Neural progenitor cell (in vitro differentiated cells): ENCODE data around the gene TENT4A. TPM values are rescaled to one million over a fixed set of nuclear protein-coding genes. Genes with fewer than 3 reads are reported as not detected.

Experiments
- DNase-seq: peaks from one replicate; pipeline ENCODE4 v3.0.0-alpha.2; 2016; ENCODE audit warnings: low spot score
- H2AFZ ChIP-seq: fragments of 200-600 bp; sonication (generic); replicated peaks from 2 replicates; pipeline ENCODE4 v1.6.1; 2016; ENCODE audit warnings: antibody characterized with exemption
- H3F3A ChIP-seq: fragments of 200-600 bp; sonication (generic); 2 replicates; pipeline ENCODE4 v1.6.1; 2016; ENCODE audit warnings: antibody characterized with exemption, low read depth
- H3K27ac ChIP-seq: fragments of 200-600 bp; sonication (generic); 2 replicates; pipeline ENCODE4 v1.5.1; 2016; ENCODE audit warnings: mild to moderate bottlenecking
- H3K27me3 ChIP-seq: fragments of 200-600 bp; sonication (generic); 2 replicates; pipeline ENCODE4 v1.6.1; 2016; ENCODE audit warnings: mild to moderate bottlenecking, moderate library complexity
- H3K36me3 ChIP-seq: fragments of 200-600 bp; sonication (generic); 2 replicates; pipeline ENCODE4 v1.5.1; 2016
- H3K4me1 ChIP-seq: fragments of 200-600 bp; sonication (generic); 2 replicates; pipeline ENCODE4 v1.6.1; 2016; ENCODE audit warnings: mixed run types
- H3K4me2 ChIP-seq: fragments of 200-600 bp; sonication (generic); 2 replicates; pipeline ENCODE4 v1.6.1; 2016
- H3K4me3 ChIP-seq: fragments of 200-600 bp; sonication (generic); 2 replicates; pipeline ENCODE4 v1.5.1; 2016
- H3K79me2 ChIP-seq: fragments of 200-600 bp; sonication (generic); 2 replicates; pipeline ENCODE4 v1.6.1; 2016; ENCODE audit warnings: low read depth
- H3K9ac ChIP-seq: fragments of 200-600 bp; sonication (generic); 2 replicates; pipeline ENCODE4 v1.6.1; 2016
- H3K9me3 ChIP-seq: fragments of 200-600 bp; sonication (generic); 2 replicates; pipeline ENCODE4 v1.5.1; 2016; ENCODE audit warnings: low read depth
- H4K20me1 ChIP-seq: fragments of 200-600 bp; sonication (generic); 2 replicates; pipeline ENCODE4 v1.6.1; 2016; ENCODE audit warnings: low read depth
- H3K27ac Mint-ChIP-seq: 3 replicates; pipeline ENCODE4 v1.8.0; 2021; ENCODE audit warnings: mixed read lengths
- H3K27me3 Mint-ChIP-seq: 2 replicates; pipeline ENCODE4 v1.8.0; 2022; ENCODE audit warnings: low read depth, mild to moderate bottlenecking, inconsistent platforms, moderate library complexity, mixed read lengths; ENCODE audit not compliant: insufficient read depth
- H3K36me3 Mint-ChIP-seq: 3 replicates; pipeline ENCODE4 v1.8.0; 2021; ENCODE audit warnings: mixed read lengths
- H3K4me1 Mint-ChIP-seq: 3 replicates; pipeline ENCODE4 v1.8.0; 2021; ENCODE audit warnings: mixed read lengths
- H3K4me3 Mint-ChIP-seq: 3 replicates; pipeline ENCODE4 v1.8.0; 2021; ENCODE audit warnings: mild to moderate bottlenecking, moderate library complexity, mixed read lengths
- H3K9me3 Mint-ChIP-seq: 3 replicates; pipeline ENCODE4 v1.8.0; 2020; ENCODE audit warnings: mixed read lengths
- CTCF ChIP-seq: fragments of 200-600 bp; sonication (generic); IDR thresholded peaks from 2 replicates; pipeline ENCODE4 v1.5.1; 2017; ENCODE audit warnings: antibody characterized with exemption, mild to moderate bottlenecking
- EZH2 ChIP-seq: fragments of 200-600 bp; sonication (generic); IDR thresholded peaks from 2 replicates; pipeline ENCODE4 v1.6.1; 2017; ENCODE audit warnings: antibody characterized with exemption, mild to moderate bottlenecking, moderate library complexity
- EZH2phosphoT487 ChIP-seq: fragments of 200-600 bp; sonication (generic); IDR thresholded peaks from 2 replicates; pipeline ENCODE4 v1.6.1; 2017; ENCODE audit warnings: antibody characterized with exemption
- total RNA-seq: library from RNA; depleted of rRNA; stranded (reverse); fragments of >200 nt; gene quantifications from 2 replicates; pipeline ENCODE4 v1.2.3, GENCODE V29; 2015; ENCODE audit warnings: low replicate concordance

Gene TENT4A
- total RNA-seq, 1 donor from 2014 or later: 20.9 TPM

DNA sequence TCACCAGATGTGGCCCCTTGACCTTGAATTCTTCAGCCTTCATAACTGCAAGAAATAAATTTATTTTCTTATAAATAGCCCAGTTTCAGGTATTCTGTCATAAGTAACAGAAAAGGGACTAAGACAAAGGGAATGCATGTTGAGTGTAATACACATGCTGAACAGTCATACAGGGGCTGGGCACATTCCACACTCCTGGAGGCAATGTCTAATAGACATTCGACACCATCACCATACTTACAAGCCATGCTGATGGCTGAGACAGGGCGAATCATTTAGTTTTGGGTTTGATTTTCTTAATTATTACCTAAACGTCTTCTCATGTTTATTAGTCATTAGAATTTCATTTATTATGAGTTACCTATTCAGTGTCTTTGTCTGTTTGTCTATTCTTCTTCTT is 68.5 kb downstream of the TENT4A start:
- Histone ChIP-seq H3K4me2 (no peak overlapping the region), H3K79me2 (no peaks in the 10 kb centered on the region), H3K4me3 (no peak overlapping the region), H3K9ac (no peak overlapping the region), H4K20me1 (no peaks in the 10 kb centered on the region), H3K27ac (no peak overlapping the region), H3K36me3 (no peaks in the 10 kb centered on the region), H3F3A (no peaks in the 10 kb centered on the region), H3K4me1 (no peaks in the 10 kb centered on the region), H2AFZ (no peak overlapping the region), H3K27me3 (no peaks in the 10 kb centered on the region), H3K9me3 (no peaks in the 10 kb centered on the region)
- H3K4me3 Mint-ChIP-seq: no peak overlapping the region
- no peaks in the 10 kb centered on the region for H3K36me3 Mint-ChIP-seq
- H3K27ac Mint-ChIP-seq: no peak overlapping the region
- TF ChIP-seq EZH2phosphoT487 (no peak), CTCF (no peak), EZH2 (no peak)
- peaks cover 2% of the 10 kb centered on the region for H3K27me3 Mint-ChIP-seq
- no peak for DNase-seq
- no peaks in the 10 kb centered on the region for H3K4me1 Mint-ChIP-seq
- peaks cover 4% of the 10 kb centered on the region for H3K9me3 Mint-ChIP-seq

DNA sequence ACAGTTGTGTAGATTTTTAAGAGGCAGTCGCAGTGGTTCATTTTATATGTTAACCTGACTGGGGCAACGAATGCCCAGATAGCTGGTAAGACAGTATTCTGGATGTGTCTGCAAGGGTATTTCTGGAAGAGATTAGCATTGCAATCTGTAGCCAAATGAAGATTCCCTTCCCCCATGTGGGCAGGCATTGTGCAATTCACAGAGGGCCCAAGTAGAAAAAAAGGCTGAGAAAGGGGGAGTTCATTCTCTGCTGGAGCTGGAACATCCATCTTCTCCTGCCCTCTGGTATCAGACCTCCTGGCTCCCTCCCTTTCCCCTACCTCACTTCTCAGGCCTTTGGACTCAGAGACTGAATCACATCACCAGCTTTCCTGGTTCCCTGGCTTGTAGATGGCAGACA is 70.6 kb downstream of the TENT4A start:
- no peak overlapping the region for H2AFZ ChIP-seq
- no peak overlapping the region for H3K9ac ChIP-seq
- no peaks in the 10 kb centered on the region for H3K36me3 Mint-ChIP-seq
- no peak overlapping the region for H3K4me2 ChIP-seq
- no peaks in the 10 kb centered on the region for H3K27me3 Mint-ChIP-seq
- H3K9me3 Mint-ChIP-seq: peaks cover 4% of the 10 kb centered on the region
- H3K9me3 ChIP-seq: no peaks in the 10 kb centered on the region
- no peaks in the 10 kb centered on the region for H3K36me3 ChIP-seq
- no peaks in the 10 kb centered on the region for H4K20me1 ChIP-seq
- TF ChIP-seq EZH2phosphoT487 (no peak), CTCF (no peak), EZH2 (no peak)
- no peaks in the 10 kb centered on the region for H3K27me3 ChIP-seq
- no peak overlapping the region for H3K27ac ChIP-seq
- no peak overlapping the region for H3K27ac Mint-ChIP-seq
- no peak overlapping the region for H3K4me3 ChIP-seq
- H3F3A ChIP-seq: no peaks in the 10 kb centered on the region
- no peaks in the 10 kb centered on the region for H3K79me2 ChIP-seq
- DNase-seq: no peak
- H3K4me3 Mint-ChIP-seq: no peak overlapping the region
- no peaks in the 10 kb centered on the region for H3K4me1 Mint-ChIP-seq
- no peaks in the 10 kb centered on the region for H3K4me1 ChIP-seq

DNA sequence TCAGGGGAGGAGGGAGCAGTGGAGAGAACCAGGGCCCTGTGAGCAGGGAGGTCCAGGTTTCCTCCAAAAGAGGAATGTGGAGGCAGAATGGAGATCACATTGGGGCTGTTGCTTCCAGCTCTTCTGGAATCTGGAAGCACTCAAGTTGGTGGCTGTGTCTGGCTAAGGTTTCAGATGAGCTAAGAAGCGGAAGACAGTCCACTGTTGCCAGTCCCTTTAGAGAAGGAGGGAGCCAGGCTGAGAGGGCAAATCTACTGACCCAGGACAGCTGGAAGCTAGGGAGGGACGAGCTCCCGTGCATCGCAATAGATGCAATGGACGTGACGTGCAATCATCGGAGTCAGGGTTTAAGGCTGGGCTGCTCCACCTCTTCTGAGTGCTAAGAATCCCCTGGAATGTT is 71.2 kb downstream of the TENT4A start:
- no peak overlapping the region for H3K4me3 Mint-ChIP-seq
- no peak for DNase-seq
- TF ChIP-seq EZH2phosphoT487: no peak
- no peak for TF ChIP-seq EZH2
- no peak for TF ChIP-seq CTCF
- H3K27ac ChIP-seq: no peak overlapping the region
- no peaks in the 10 kb centered on the region for H3K4me1 Mint-ChIP-seq
- H3K27ac Mint-ChIP-seq: no peak overlapping the region
- H3K4me1 ChIP-seq: no peaks in the 10 kb centered on the region
- H3K27me3 ChIP-seq: no peaks in the 10 kb centered on the region
- no peak overlapping the region for H3K4me3 ChIP-seq
- H3K36me3 Mint-ChIP-seq: no peaks in the 10 kb centered on the region
- H3K9me3 ChIP-seq: no peaks in the 10 kb centered on the region
- H3K36me3 ChIP-seq: no peaks in the 10 kb centered on the region
- no peak overlapping the region for H2AFZ ChIP-seq
- no peak overlapping the region for H3K9ac ChIP-seq
- H3K4me2 ChIP-seq: no peak overlapping the region
- no peaks in the 10 kb centered on the region for H3K27me3 Mint-ChIP-seq
- H4K20me1 ChIP-seq: no peaks in the 10 kb centered on the region
- no peaks in the 10 kb centered on the region for H3F3A ChIP-seq
- H3K79me2 ChIP-seq: no peaks in the 10 kb centered on the region
- peaks cover 3% of the 10 kb centered on the region for H3K9me3 Mint-ChIP-seq
